Measurements from ENCODE around the gene PTDSS2. TPM values are rescaled to one million over a fixed set of nuclear protein-coding genes. Genes with fewer than 3 reads are reported as not detected.
A peak's percentile ranks its signal among the peaks of the same experiment; 100 is the strongest.

The PTDSS2 gene
- total and polyA plus RNA-seq, 2 of the 13 experiments (the other 11 are each of a cell fraction or from before 2014, with no cell fraction given) = 21.7 to 26.4 TPM

DNA sequence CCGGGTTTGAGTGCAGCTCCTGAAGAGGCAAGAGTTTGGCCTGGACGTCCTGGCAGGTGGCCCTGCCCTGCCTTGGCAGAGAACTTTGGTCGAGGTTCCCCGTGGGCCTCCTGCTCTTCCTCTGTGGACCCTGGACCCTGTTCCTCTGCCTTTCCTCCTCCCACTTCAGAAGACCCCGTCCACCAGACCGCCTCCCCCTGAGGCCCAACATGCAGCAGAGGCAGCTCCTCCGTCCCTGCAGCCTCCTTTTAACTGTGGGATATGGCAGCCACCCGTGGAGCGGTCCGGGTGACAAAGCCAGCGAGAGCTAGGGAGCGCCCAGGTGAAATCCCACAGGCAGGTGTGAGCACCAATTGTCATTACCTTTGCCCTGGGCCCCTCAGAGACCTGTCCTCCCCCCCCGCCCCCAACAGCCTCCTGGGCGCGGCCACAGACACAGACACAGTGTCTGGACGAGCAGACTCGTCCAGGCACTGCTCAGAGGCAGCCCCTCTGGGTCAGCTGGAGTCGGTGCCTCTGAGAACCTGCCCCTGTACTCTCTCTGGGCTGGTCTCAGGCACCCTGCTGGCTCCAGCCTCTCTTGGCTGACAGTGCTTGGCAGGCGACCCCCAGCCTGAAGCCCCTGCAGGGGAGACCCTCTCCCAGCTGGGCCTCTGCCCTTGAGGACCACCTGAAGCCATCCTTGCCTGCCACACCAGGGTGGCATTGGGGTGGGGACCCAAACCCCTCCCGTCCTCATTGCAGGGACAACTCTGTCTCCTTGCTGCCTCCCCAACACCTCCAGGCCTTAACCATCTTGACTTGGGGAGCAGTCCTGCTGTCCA, 4.1 kb upstream of the PTDSS2 start (continued):
- TF ChIP-seq, protein P1, sequence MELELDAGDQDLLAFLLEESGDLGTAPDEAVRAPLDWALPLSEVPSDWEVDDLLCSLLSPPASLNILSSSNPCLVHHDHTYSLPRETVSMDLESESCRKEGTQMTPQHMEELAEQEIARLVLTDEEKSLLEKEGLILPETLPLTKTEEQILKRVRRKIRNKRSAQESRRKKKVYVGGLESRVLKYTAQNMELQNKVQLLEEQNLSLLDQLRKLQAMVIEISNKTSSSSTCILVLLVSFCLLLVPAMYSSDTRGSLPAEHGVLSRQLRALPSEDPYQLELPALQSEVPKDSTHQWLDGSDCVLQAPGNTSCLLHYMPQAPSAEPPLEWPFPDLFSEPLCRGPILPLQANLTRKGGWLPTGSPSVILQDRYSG (CRISPR knock-in tag; IDR thresholded peaks at IDR 0.05) = no peak
- TF ChIP-seq THAP11 (CRISPR knock-in tag; IDR thresholded peaks at IDR 0.05) = peak; percentile 42
- TF ChIP-seq, protein P2, sequence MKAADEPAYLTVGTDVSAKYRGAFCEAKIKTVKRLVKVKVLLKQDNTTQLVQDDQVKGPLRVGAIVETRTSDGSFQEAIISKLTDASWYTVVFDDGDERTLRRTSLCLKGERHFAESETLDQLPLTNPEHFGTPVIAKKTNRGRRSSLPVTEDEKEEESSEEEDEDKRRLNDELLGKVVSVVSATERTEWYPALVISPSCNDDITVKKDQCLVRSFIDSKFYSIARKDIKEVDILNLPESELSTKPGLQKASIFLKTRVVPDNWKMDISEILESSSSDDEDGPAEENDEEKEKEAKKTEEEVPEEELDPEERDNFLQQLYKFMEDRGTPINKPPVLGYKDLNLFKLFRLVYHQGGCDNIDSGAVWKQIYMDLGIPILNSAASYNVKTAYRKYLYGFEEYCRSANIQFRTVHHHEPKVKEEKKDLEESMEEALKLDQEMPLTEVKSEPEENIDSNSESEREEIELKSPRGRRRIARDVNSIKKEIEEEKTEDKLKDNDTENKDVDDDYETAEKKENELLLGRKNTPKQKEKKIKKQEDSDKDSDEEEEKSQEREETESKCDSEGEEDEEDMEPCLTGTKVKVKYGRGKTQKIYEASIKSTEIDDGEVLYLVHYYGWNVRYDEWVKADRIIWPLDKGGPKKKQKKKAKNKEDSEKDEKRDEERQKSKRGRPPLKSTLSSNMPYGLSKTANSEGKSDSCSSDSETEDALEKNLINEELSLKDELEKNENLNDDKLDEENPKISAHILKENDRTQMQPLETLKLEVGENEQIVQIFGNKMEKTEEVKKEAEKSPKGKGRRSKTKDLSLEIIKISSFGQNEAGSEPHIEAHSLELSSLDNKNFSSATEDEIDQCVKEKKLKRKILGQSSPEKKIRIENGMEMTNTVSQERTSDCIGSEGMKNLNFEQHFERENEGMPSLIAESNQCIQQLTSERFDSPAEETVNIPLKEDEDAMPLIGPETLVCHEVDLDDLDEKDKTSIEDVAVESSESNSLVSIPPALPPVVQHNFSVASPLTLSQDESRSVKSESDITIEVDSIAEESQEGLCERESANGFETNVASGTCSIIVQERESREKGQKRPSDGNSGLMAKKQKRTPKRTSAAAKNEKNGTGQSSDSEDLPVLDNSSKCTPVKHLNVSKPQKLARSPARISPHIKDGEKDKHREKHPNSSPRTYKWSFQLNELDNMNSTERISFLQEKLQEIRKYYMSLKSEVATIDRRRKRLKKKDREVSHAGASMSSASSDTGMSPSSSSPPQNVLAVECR (CRISPR knock-in tag; IDR thresholded peaks at IDR 0.05; ENCODE audit: borderline replicate concordance) = 0 out of 2 replicates have a peak, but pooled peaks have one; percentile 36
- no peak for TF ChIP-seq KLF11 (CRISPR knock-in tag; IDR thresholded peaks at IDR 0.05)
- TF ChIP-seq, protein P3, sequence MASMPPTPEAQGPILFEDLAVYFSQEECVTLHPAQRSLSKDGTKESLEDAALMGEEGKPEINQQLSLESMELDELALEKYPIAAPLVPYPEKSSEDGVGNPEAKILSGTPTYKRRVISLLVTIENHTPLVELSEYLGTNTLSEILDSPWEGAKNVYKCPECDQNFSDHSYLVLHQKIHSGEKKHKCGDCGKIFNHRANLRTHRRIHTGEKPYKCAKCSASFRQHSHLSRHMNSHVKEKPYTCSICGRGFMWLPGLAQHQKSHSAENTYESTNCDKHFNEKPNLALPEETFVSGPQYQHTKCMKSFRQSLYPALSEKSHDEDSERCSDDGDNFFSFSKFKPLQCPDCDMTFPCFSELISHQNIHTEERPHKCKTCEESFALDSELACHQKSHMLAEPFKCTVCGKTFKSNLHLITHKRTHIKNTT (CRISPR knock-in tag; IDR thresholded peaks at IDR 0.05) = no peak
- TF ChIP-seq AGO1 (IDR thresholded peaks at IDR 0.05; ENCODE audit: low read depth, low read length, poor library complexity, severe bottlenecking) = no peak
- TF ChIP-seq, protein P4, sequence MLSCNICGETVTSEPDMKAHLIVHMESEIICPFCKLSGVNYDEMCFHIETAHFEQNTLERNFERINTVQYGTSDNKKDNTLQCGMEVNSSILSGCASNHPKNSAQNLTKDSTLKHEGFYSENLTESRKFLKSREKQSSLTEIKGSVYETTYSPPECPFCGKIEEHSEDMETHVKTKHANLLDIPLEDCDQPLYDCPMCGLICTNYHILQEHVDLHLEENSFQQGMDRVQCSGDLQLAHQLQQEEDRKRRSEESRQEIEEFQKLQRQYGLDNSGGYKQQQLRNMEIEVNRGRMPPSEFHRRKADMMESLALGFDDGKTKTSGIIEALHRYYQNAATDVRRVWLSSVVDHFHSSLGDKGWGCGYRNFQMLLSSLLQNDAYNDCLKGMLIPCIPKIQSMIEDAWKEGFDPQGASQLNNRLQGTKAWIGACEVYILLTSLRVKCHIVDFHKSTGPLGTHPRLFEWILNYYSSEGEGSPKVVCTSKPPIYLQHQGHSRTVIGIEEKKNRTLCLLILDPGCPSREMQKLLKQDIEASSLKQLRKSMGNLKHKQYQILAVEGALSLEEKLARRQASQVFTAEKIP (CRISPR knock-in tag; IDR thresholded peaks at IDR 0.05; ENCODE audit: borderline replicate concordance) = no peak
- TF ChIP-seq ZNF329 (CRISPR knock-in tag; IDR thresholded peaks at IDR 0.05; ENCODE audit: low read depth) = no peak
- TF ChIP-seq, protein P5, sequence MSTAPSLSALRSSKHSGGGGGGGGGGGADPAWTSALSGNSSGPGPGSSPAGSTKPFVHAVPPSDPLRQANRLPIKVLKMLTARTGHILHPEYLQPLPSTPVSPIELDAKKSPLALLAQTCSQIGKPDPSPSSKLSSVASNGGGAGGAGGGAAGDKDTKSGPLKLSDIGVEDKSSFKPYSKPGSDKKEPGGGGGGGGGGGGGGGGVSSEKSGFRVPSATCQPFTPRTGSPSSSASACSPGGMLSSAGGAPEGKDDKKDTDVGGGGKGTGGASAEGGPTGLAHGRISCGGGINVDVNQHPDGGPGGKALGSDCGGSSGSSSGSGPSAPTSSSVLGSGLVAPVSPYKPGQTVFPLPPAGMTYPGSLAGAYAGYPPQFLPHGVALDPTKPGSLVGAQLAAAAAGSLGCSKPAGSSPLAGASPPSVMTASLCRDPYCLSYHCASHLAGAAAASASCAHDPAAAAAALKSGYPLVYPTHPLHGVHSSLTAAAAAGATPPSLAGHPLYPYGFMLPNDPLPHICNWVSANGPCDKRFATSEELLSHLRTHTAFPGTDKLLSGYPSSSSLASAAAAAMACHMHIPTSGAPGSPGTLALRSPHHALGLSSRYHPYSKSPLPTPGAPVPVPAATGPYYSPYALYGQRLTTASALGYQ (CRISPR knock-in tag; IDR thresholded peaks at IDR 0.05) = no peak
- no peak for TF ChIP-seq KLF12 (CRISPR knock-in tag; IDR thresholded peaks at IDR 0.05; ENCODE audit: borderline replicate concordance)
- no peak for TF ChIP-seq ZNF557 (CRISPR knock-in tag; IDR thresholded peaks at IDR 0.05)
- TF ChIP-seq ZNF251 (CRISPR knock-in tag; IDR thresholded peaks at IDR 0.05) = no peak
- no peak for TF ChIP-seq ZNF570 (CRISPR knock-in tag; IDR thresholded peaks at IDR 0.05; ENCODE audit: borderline replicate concordance)
- TF ChIP-seq, protein P6, sequence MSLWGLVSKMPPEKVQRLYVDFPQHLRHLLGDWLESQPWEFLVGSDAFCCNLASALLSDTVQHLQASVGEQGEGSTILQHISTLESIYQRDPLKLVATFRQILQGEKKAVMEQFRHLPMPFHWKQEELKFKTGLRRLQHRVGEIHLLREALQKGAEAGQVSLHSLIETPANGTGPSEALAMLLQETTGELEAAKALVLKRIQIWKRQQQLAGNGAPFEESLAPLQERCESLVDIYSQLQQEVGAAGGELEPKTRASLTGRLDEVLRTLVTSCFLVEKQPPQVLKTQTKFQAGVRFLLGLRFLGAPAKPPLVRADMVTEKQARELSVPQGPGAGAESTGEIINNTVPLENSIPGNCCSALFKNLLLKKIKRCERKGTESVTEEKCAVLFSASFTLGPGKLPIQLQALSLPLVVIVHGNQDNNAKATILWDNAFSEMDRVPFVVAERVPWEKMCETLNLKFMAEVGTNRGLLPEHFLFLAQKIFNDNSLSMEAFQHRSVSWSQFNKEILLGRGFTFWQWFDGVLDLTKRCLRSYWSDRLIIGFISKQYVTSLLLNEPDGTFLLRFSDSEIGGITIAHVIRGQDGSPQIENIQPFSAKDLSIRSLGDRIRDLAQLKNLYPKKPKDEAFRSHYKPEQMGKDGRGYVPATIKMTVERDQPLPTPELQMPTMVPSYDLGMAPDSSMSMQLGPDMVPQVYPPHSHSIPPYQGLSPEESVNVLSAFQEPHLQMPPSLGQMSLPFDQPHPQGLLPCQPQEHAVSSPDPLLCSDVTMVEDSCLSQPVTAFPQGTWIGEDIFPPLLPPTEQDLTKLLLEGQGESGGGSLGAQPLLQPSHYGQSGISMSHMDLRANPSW (CRISPR knock-in tag; IDR thresholded peaks at IDR 0.05; ENCODE audit: borderline replicate concordance) = no peak
